HepG2 (cell line): ENCODE results near the gene RNF208. TPM values are rescaled to one million over a fixed set of nuclear protein-coding genes. Genes with fewer than 3 reads are reported as not detected.

Experiments
- ATM ChIP-seq: fragments of 450-650 bp; IDR thresholded peaks from 2 replicates; pipeline ENCODE4 v1.7.1; 2017; ENCODE audit warnings: mild to moderate bottlenecking, borderline replicate concordance
- ZBTB7A ChIP-seq: sonication (generic); formaldehyde crosslinking; IDR thresholded peaks from 2 replicates; pipeline ENCODE4 v1.8.0; 2022; ENCODE audit warnings: mild to moderate bottlenecking, missing genetic modification reagents
- ZNF619 ChIP-seq: sonication (generic); formaldehyde crosslinking; IDR thresholded peaks from 2 replicates; pipeline ENCODE4 v1.4.0; 2020; ENCODE audit warnings: mild to moderate bottlenecking, missing genetic modification reagents
- ZNF646 ChIP-seq: sonication (generic); formaldehyde crosslinking; IDR thresholded peaks from 2 replicates; pipeline ENCODE4 v1.9.0; 2021; ENCODE audit warnings: mild to moderate bottlenecking, missing genetic modification reagents
- polyA plus RNA-seq, 8 experiments: library from polyadenylated mRNA; depleted of rRNA in 3 of 8; stranded (reverse) in 7 of 8; unstranded in 1 of 8; fragments of >200 nt; fragmentation: Illumina TruSeq in 4 of 8; extraction: Trizol in 4 of 8; gene quantifications; 2 replicates each; pipeline versions ENCODE4 v1.2.1 to v1.2.3, GENCODE V29; 2011 to 2016; ENCODE audit warnings: low read depth in 4 of 8, missing spikeins in 1 of 8, mixed read lengths in 1 of 8; ENCODE audit not compliant: insufficient read depth in 1 of 8
- total RNA-seq, 5 experiments: library from RNA; depleted of rRNA; stranded (reverse); fragments of >200 nt; fragmentation: Illumina TruSeq; extraction: Trizol; gene quantifications; 2 replicates each; pipeline ENCODE4 v1.2.3, GENCODE V29; 2016; ENCODE audit warnings: low read depth in 1 of 5
- TF ChIP-seq, protein P1 (sequence below): IDR thresholded peaks from 2 replicates; pipeline ENCODE4 v1.6.1; 2016; ENCODE audit warnings: low read depth, borderline replicate concordance

Gene RNF208
- total and polyA plus RNA-seq, 2 of the 13 experiments (the other 11 are each of a cell fraction or from before 2014, with no cell fraction given) = 1.6 to 2.1 TPM

DNA sequence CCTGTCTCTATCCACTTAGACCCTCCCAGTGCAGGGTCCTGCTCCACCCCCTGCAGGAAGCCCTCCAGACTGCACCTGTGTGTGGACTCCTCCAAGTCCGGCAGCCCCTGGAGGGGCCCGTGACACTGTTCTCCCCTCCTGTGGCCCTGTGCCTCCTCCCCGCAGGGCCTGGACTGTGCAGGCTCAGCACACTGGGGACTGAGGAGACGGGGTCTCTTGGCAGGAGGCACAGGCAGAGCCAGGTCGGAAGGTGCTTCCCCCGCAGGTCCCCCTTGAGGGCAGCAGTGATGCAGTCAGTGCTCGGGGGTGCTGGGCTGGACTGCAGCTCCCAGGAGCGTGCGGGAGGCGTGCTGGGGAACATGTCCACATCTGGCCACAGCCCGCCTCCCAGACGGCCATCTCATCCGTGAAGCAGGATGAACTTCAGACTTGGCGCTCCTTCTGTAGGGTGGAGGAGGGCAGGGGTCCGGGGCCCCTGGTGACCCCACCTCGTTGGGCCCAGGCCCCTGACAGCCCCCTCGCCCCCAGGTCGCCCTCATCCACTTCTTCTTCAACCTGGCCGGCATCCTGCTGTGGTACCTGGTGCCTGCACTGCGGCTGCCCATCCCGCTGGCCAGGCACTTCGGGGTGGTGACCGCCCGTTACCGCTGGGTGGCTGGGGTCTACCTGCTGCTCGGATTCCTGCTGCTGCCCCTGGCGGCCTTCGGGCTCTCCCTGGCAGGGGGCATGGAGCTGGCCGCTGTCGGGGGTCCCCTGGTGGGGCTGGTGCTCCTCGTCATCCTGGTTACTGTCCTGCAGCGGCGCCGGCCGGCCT lies 13.6 kb upstream of the RNF208 start (continued):
- TF ChIP-seq, protein P1, sequence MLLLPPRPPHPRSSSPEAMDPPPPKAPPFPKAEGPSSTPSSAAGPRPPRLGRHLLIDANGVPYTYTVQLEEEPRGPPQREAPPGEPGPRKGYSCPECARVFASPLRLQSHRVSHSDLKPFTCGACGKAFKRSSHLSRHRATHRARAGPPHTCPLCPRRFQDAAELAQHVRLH (CRISPR knock-in tag) = peak; percentile 72; the same call in 1 of the 2 replicates
- TF ChIP-seq ATM (no peak), ZBTB7A (peak; percentile 1; the same call in 1 of the 2 replicates), ZNF646 (no peak), ZNF619 (peak; percentile 69)
